HL-60 (cell line): ENCODE data around the gene PCDHA5.
A peak's percentile ranks its signal among the peaks of the same experiment; 100 is the strongest.
"Not testable (repeated sequence)": the region's sequence is repeated elsewhere in the genome, so short reads cannot be mapped to it uniquely, and the experiment has no call there.

Source experiments
- DNase-seq, 2 experiments: peaks; one replicate each; pipeline ENCODE4 v3.0.0-alpha.2; 2010 to 2020; ENCODE audit warnings: low read depth in 1 of 2, low spot score in 1 of 2
- H3K27ac ChIP-seq: fragments of 250-450 bp; sonication (Bioruptor Pico); replicated peaks from 2 replicates; pipeline ENCODE4 v1.5.1; 2020; ENCODE audit warnings: mild to moderate bottlenecking, moderate library complexity
- H3K27me3 ChIP-seq: fragments of 250-450 bp; sonication (Bioruptor Pico); 2 replicates; pipeline ENCODE4 v1.5.1; 2021; ENCODE audit warnings: mild to moderate bottlenecking, moderate library complexity; ENCODE audit not compliant: insufficient read depth, poor library complexity, severe bottlenecking
- H3K4me3 ChIP-seq: replicated peaks from 2 replicates; pipeline ENCODE4 v1.5.1; 2011; ENCODE audit warnings: mild to moderate bottlenecking, control low read depth, low read length; ENCODE audit not compliant: insufficient read depth
- GABPA ChIP-seq: IDR thresholded peaks from 2 replicates; pipeline ENCODE4 v1.6.1; 2012; ENCODE audit warnings: low read depth
- POLR2AphosphoS5 ChIP-seq: IDR thresholded peaks from 2 replicates; pipeline ENCODE4 v1.6.1; 2012; ENCODE audit warnings: low read depth
- REST ChIP-seq: IDR thresholded peaks from 2 replicates; pipeline ENCODE4 v1.6.1; 2012; ENCODE audit warnings: low read depth; ENCODE audit not compliant: insufficient replicate concordance
- SPI1 ChIP-seq: IDR thresholded peaks from 2 replicates; pipeline ENCODE4 v1.6.1; 2012; ENCODE audit warnings: low read depth, mild to moderate bottlenecking, borderline replicate concordance
- TF ChIP-seq, protein P1 (sequence below): IDR thresholded peaks from one replicate; pipeline ENCODE4 v1.5.1; 2011; ENCODE audit warnings: low read length, control low read depth, inconsistent platforms; ENCODE audit not compliant: insufficient read depth

The PCDHA5 gene

DNA sequence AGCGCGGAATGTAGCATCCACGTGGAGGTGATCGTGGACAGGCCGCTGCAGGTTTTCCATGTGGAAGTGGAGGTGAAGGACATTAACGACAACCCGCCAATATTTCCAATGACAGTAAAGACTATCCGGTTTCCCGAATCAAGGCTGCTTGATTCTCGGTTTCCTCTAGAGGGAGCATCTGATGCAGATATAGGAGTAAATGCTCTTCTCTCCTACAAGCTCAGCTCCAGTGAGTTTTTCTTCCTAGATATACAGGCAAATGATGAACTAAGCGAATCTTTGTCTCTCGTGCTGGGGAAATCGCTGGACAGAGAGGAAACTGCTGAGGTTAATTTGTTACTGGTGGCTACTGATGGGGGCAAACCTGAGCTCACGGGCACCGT lies 26.2 kb upstream of the PCDHA5 start:
- Histone ChIP-seq H3K27me3 (no peaks in the 10 kb centered on the region), H3K4me3 (no peak overlapping the region), H3K27ac (no peak overlapping the region)
- TF ChIP-seq SPI1 (no peak), GABPA (no peak), POLR2AphosphoS5 (no peak), REST (no peak)
- TF ChIP-seq, protein P1, sequence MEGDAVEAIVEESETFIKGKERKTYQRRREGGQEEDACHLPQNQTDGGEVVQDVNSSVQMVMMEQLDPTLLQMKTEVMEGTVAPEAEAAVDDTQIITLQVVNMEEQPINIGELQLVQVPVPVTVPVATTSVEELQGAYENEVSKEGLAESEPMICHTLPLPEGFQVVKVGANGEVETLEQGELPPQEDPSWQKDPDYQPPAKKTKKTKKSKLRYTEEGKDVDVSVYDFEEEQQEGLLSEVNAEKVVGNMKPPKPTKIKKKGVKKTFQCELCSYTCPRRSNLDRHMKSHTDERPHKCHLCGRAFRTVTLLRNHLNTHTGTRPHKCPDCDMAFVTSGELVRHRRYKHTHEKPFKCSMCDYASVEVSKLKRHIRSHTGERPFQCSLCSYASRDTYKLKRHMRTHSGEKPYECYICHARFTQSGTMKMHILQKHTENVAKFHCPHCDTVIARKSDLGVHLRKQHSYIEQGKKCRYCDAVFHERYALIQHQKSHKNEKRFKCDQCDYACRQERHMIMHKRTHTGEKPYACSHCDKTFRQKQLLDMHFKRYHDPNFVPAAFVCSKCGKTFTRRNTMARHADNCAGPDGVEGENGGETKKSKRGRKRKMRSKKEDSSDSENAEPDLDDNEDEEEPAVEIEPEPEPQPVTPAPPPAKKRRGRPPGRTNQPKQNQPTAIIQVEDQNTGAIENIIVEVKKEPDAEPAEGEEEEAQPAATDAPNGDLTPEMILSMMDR, result no peak
- DNase-seq, result no peak

GRCh38 chr5:140796072-140796717 lies 25.2 kb upstream of the PCDHA5 start:
- H3K4me3 ChIP-seq, H3K27me3 ChIP-seq, DNase-seq, H3K27ac ChIP-seq: not testable (repeated sequence)
- TF ChIP-seq REST, result peak; percentile 36

- TF ChIP-seq SPI1 (no peak), POLR2AphosphoS5 (no peak), GABPA (no peak), REST (no peak)
- TF ChIP-seq, protein P1, result no peak
- no peak overlapping the region for H3K27ac ChIP-seq
- no peak for DNase-seq
- no peak overlapping the region for H3K4me3 ChIP-seq
- H3K27me3 ChIP-seq, result no peaks in the 10 kb centered on the region
Measured at GRCh38 chr5:140796718-140797095, 24.7 kb upstream of the PCDHA5 start.
